OCI-LY3 (cell line): ENCODE data around the gene KLRK1.

Experiments used
- CTCF ChIP-seq: fragments of 200-600, 300-600 bp; sonication (generic); IDR thresholded peaks from 2 replicates; pipeline ENCODE4 v1.5.1; 2014; ENCODE audit warnings: antibody characterized with exemption, low read length, low read depth
- EZH2phosphoT487 ChIP-seq: fragments of 200-600 bp; shearing (Covaris generic); IDR thresholded peaks from 2 replicates; pipeline ENCODE4 v1.6.1; 2018; ENCODE audit warnings: antibody characterized with exemption, mixed run types, low read depth

DNA sequence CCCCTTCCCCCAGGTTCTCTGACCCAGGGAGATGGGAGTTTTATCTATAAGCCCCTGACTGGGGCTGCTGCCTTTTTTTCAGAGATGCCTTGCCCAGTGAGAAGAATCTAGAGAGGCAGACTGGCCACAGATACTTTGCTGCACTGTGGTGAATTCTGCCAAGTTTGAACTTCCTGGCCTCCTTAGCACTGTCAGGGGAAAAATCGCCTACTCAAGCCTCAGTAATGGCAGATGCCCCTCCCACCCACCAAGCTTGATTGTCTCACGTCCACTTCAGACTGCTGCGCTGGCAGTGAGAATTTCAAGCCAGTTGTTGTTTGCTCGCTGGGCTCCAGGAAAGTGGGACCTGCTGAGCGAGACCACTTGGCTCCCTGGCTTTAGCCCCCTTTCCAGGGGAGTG is 31.7 kb downstream of the KLRK1 start:
- no peak for TF ChIP-seq CTCF
- TF ChIP-seq EZH2phosphoT487, result no peak
